CD4-positive, alpha-beta T cell (primary cell): ENCODE measurements around the gene NREP. TPM values are rescaled to one million over a fixed set of nuclear protein-coding genes. Genes with fewer than 3 reads are reported as not detected.

ENCODE experiments used
- ATAC-seq: fragments of 200-7000 bp; cut with Tn5 transposase; one replicate; pipeline ENCODE4 v1.10.0; 2022; ENCODE audit warnings: mild to moderate bottlenecking; ENCODE audit not compliant: poor library complexity
- CTCF ChIA-PET: fragments of 350-600 bp; sonication (Branson Sonifier 250); formaldehyde crosslinking; loops from one replicate; lab custom pipeline; 2021; ENCODE audit warnings: antibody characterized with exemption, inconsistent platforms; lab: Charles Lee
- POLR2A ChIA-PET: fragments of 350-600 bp; sonication (Branson Sonifier 250); formaldehyde crosslinking; loops from one replicate; lab custom pipeline; 2021; ENCODE audit warnings: antibody characterized with exemption, inconsistent platforms; lab: Charles Lee
- DNase-seq, 14 experiments: peaks; one replicate each; pipeline ENCODE4 v3.0.0-alpha.2; 2013 to 2020; ENCODE audit warnings: mixed read lengths in 2 of 14
- H3K27ac ChIP-seq, 2 donors: one replicate each; pipeline versions ENCODE4 v1.5.1 to v1.7.0; 2013; ENCODE audit warnings: low read length in 2 of 2, low read depth in 1 of 2, mild to moderate bottlenecking in 1 of 2
- H3K27me3 ChIP-seq, 2 experiments: 1 replicate in 1 of 2; 2 replicates in 1 of 2; pipeline versions ENCODE4 v1.6.1 to v1.7.0; 2013; ENCODE audit warnings: low read length in 2 of 2, control low read depth in 1 of 2, mild to moderate bottlenecking in 1 of 2, moderate library complexity in 1 of 2; ENCODE audit not compliant: insufficient read depth in 2 of 2, control insufficient read depth in 1 of 2
- H3K36me3 ChIP-seq: one replicate; pipeline ENCODE4 v1.6.1; 2013; ENCODE audit warnings: low read length, control low read depth; ENCODE audit not compliant: insufficient read depth
- H3K4me1 ChIP-seq: one replicate; pipeline ENCODE4 v1.6.1; 2013; ENCODE audit warnings: low read length, control low read depth; ENCODE audit not compliant: insufficient read depth
- H3K4me3 ChIP-seq: one replicate; pipeline ENCODE4 v1.5.1; 2013; ENCODE audit warnings: mild to moderate bottlenecking, low read length, moderate library complexity
- H3K9me3 ChIP-seq, 2 experiments: 1 replicate in 1 of 2; 2 replicates in 1 of 2; pipeline versions ENCODE4 v1.6.1 to v1.7.0; 2013; ENCODE audit warnings: low read length in 2 of 2, mild to moderate bottlenecking in 2 of 2, control low read depth in 1 of 2, moderate library complexity in 1 of 2; ENCODE audit not compliant: control insufficient read depth in 1 of 2, insufficient read depth in 1 of 2
- H3K27ac Mint-ChIP-seq: one replicate; pipeline ENCODE4 v1.8.0; 2020; ENCODE audit warnings: mixed read lengths
- H3K27me3 Mint-ChIP-seq: one replicate; pipeline ENCODE4 v1.8.0; 2021; ENCODE audit warnings: mixed read lengths
- H3K36me3 Mint-ChIP-seq: one replicate; pipeline ENCODE4 v1.8.0; 2021; ENCODE audit warnings: low read depth, mixed read lengths
- H3K4me1 Mint-ChIP-seq: one replicate; pipeline ENCODE4 v1.8.0; 2021; ENCODE audit warnings: low read depth, mixed read lengths
- H3K4me3 Mint-ChIP-seq: one replicate; pipeline ENCODE4 v1.8.0; 2020; ENCODE audit warnings: mild to moderate bottlenecking, mixed read lengths
- H3K9me3 Mint-ChIP-seq: one replicate; pipeline ENCODE4 v1.8.0; 2020; ENCODE audit warnings: mixed read lengths
- intact Hi-C, 2 experiments: fragments of 100-400 bp; cut with DNase I in 1 of 2; cut with micrococcal nuclease in 1 of 2; formaldehyde crosslinking; loops; one replicate each; pipeline versions ENCODE4 v1.15.1 to v1.9.0; 2023 to 2025; cut with DNase I, micrococcal nuclease
- total RNA-seq, 174 experiments: library from RNA in 2 of 174; stranded (reverse) in 2 of 174; gene quantifications; one replicate each; pipeline ENCODE4 v1.2.3 and lab custom pipeline; 2021 to 2026
- TF ChIP-seq, protein P1 (sequence below): fragments of 200-600 bp; IDR thresholded peaks from one replicate; pipeline ENCODE4 v1.8.0; 2022; ENCODE audit warnings: antibody characterized with exemption, mild to moderate bottlenecking

The NREP gene
- total RNA-seq, 2 experiments from 2014 or later: 2.3 to 2.9 TPM

- H3K4me1 ChIP-seq: no peaks in the 10 kb centered on the region
- no peak overlapping the region for H3K27ac Mint-ChIP-seq
- no peak overlapping the region for H3K4me3 Mint-ChIP-seq
- H3K4me1 Mint-ChIP-seq: no peaks in the 10 kb centered on the region
- no peaks in the 10 kb centered on the region for H3K27me3 ChIP-seq
- H3K9me3 Mint-ChIP-seq: no peaks in the 10 kb centered on the region
- no peaks in the 10 kb centered on the region for H3K36me3 Mint-ChIP-seq
- H3K4me3 ChIP-seq: no peak overlapping the region
- H3K36me3 ChIP-seq: no peaks in the 10 kb centered on the region
- ChIA-PET CTCF (interaction anchor here (0.7 kb wide), 1 partner anchor 1953 kb away, joined by 3 read pairs; no protein-coding TSS in a partner anchor), POLR2A (no interaction called here)
- no peaks in the 10 kb centered on the region for H3K9me3 ChIP-seq
- no peak for ATAC-seq
- no peaks in the 10 kb centered on the region for H3K27me3 Mint-ChIP-seq
- TF ChIP-seq, protein P1, sequence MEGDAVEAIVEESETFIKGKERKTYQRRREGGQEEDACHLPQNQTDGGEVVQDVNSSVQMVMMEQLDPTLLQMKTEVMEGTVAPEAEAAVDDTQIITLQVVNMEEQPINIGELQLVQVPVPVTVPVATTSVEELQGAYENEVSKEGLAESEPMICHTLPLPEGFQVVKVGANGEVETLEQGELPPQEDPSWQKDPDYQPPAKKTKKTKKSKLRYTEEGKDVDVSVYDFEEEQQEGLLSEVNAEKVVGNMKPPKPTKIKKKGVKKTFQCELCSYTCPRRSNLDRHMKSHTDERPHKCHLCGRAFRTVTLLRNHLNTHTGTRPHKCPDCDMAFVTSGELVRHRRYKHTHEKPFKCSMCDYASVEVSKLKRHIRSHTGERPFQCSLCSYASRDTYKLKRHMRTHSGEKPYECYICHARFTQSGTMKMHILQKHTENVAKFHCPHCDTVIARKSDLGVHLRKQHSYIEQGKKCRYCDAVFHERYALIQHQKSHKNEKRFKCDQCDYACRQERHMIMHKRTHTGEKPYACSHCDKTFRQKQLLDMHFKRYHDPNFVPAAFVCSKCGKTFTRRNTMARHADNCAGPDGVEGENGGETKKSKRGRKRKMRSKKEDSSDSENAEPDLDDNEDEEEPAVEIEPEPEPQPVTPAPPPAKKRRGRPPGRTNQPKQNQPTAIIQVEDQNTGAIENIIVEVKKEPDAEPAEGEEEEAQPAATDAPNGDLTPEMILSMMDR: no peak
- no peak overlapping the region for H3K27ac ChIP-seq
- intact Hi-C loops: no loop called here
- no peak for DNase-seq
These were observed 65.1 kb downstream of the NREP start for GRCh38 chr5:111691914-111692313.

GRCh38 chr5:111691508-111691907 lies 65.5 kb downstream of the NREP start:
- Histone ChIP-seq H3K27me3 (no peaks in the 10 kb centered on the region), H3K36me3 (no peaks in the 10 kb centered on the region), H3K4me3 (no peak overlapping the region), H3K9me3 (no peaks in the 10 kb centered on the region), H3K27ac (no peak overlapping the region), H3K4me1 (no peaks in the 10 kb centered on the region)
- no peaks in the 10 kb centered on the region for H3K9me3 Mint-ChIP-seq
- H3K27me3 Mint-ChIP-seq: no peaks in the 10 kb centered on the region
- DNase-seq: no peak
- intact Hi-C loops: no loop called here
- ChIA-PET POLR2A (no interaction called here), CTCF (interaction anchor here (0.7 kb wide), 1 partner anchor 1953 kb away, joined by 3 read pairs; no protein-coding TSS in a partner anchor)
- no peak overlapping the region for H3K27ac Mint-ChIP-seq
- ATAC-seq: no peak
- H3K4me1 Mint-ChIP-seq: no peaks in the 10 kb centered on the region
- TF ChIP-seq, protein P1: no peak
- H3K4me3 Mint-ChIP-seq: no peak overlapping the region
- no peaks in the 10 kb centered on the region for H3K36me3 Mint-ChIP-seq

DNA sequence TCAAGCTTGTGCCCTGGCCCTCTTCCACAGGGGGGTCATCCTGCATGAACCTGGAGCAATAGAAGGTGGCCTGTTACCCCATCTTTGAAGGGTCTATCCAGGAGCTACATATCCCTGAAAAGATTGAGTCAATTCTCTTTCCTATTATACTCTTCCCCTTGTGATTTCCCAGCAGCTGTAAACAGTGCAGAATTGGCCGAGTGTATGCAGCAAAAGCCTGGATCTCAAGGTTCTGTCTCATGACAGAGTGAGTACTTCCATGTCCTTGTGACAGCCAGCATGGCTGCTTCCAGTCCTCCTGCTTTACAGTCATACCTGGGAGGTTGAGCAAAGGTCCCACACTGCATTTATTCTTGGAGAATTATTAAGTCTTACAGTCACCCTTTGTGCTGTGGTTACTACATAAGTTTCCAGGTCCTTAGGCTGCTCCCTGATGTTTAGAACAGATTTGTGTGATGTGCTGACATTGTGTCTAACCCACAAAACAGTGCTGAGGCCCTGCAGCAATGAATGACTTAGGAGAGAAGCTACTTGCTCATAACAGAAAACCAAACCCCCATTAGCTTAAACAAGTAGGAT lies 67.5 kb downstream of the NREP start:
- no peaks in the 10 kb centered on the region for H3K9me3 Mint-ChIP-seq
- no peaks in the 10 kb centered on the region for H3K27me3 Mint-ChIP-seq
- no peaks in the 10 kb centered on the region for H3K36me3 Mint-ChIP-seq
- no peak overlapping the region for H3K27ac Mint-ChIP-seq
- Histone ChIP-seq H3K27ac (no peak overlapping the region), H3K36me3 (no peaks in the 10 kb centered on the region), H3K9me3 (no peaks in the 10 kb centered on the region), H3K27me3 (no peaks in the 10 kb centered on the region), H3K4me3 (no peak overlapping the region), H3K4me1 (no peaks in the 10 kb centered on the region)
- no peaks in the 10 kb centered on the region for H3K4me1 Mint-ChIP-seq
- ATAC-seq (no peak), DNase-seq (no peak)
- intact Hi-C loops: no loop called here
- no peak overlapping the region for H3K4me3 Mint-ChIP-seq
- POLR2A ChIA-PET: no interaction called here
- TF ChIP-seq, protein P1: no peak
- CTCF ChIA-PET: no interaction called here
